DOHH2 (cell line): ENCODE results near the gene TSPO.

Experiments
- H3F3A ChIP-seq: fragments of 200-600 bp; sonication (generic), shearing (Covaris generic); 2 replicates; pipeline ENCODE4 v1.6.0; 2016; ENCODE audit warnings: antibody characterized with exemption, mild to moderate bottlenecking; ENCODE audit not compliant: control insufficient read depth, insufficient read depth
- H3K27ac ChIP-seq: fragments of 200-600 bp; sonication (generic); 2 replicates; pipeline ENCODE4 v1.5.1; 2014; ENCODE audit warnings: low read depth, mild to moderate bottlenecking, low read length, moderate library complexity
- H3K27me3 ChIP-seq: fragments of 200-600 bp; sonication (generic); 2 replicates; pipeline ENCODE4 v1.6.1; 2014; ENCODE audit warnings: mild to moderate bottlenecking, low read length, mixed read lengths; ENCODE audit not compliant: control insufficient read depth
- H3K36me3 ChIP-seq: fragments of 200-600 bp; sonication (generic); 2 replicates; pipeline ENCODE4 v1.6.1; 2014; ENCODE audit warnings: mild to moderate bottlenecking, low read length, moderate library complexity, mixed read lengths; ENCODE audit not compliant: control insufficient read depth
- H3K4me1 ChIP-seq: fragments of 200-600 bp; sonication (generic); 2 replicates; pipeline ENCODE4 v1.6.1; 2014; ENCODE audit warnings: mild to moderate bottlenecking, low read length, mixed read lengths; ENCODE audit not compliant: control insufficient read depth
- H3K4me2 ChIP-seq: fragments of 200-600 bp; sonication (generic); 2 replicates; pipeline ENCODE4 v1.6.0; 2014; ENCODE audit warnings: mild to moderate bottlenecking, low read length, moderate library complexity
- H3K4me3 ChIP-seq: fragments of 200-600 bp; sonication (generic); 2 replicates; pipeline ENCODE4 v1.5.1; 2014; ENCODE audit warnings: mild to moderate bottlenecking, low read length, mixed read lengths
- H3K79me2 ChIP-seq: fragments of 200-600 bp; sonication (generic); 2 replicates; pipeline ENCODE4 v1.6.1; 2014; ENCODE audit warnings: mild to moderate bottlenecking, low read length, mixed read lengths; ENCODE audit not compliant: control insufficient read depth
- H3K9me2 ChIP-seq: fragments of 200-600 bp; sonication (generic); replicated peaks from 2 replicates; pipeline ENCODE4 v1.6.1; 2014; ENCODE audit warnings: mild to moderate bottlenecking, low read length, mixed read lengths; ENCODE audit not compliant: control insufficient read depth
- H3K9me3 ChIP-seq: fragments of 200-600 bp; sonication (generic); 2 replicates; pipeline ENCODE4 v1.6.1; 2014; ENCODE audit warnings: antibody characterized with exemption, low read length, mixed read lengths; ENCODE audit not compliant: control insufficient read depth, insufficient read depth
- H4K20me1 ChIP-seq: fragments of 200-600 bp; sonication (generic); 2 replicates; pipeline ENCODE4 v1.6.0; 2014; ENCODE audit warnings: low read depth, mild to moderate bottlenecking, antibody characterized with exemption, low read length, moderate library complexity; ENCODE audit not compliant: control insufficient read depth, insufficient read depth
- EZH2phosphoT487 ChIP-seq: fragments of 200-600 bp; sonication (generic); IDR thresholded peaks from 2 replicates; pipeline ENCODE4 v1.6.1; 2017; ENCODE audit warnings: borderline replicate concordance, mild to moderate bottlenecking, antibody characterized with exemption, low read length, moderate library complexity, mixed read lengths
- TF ChIP-seq, protein P1 (sequence below): fragments of 200-600 bp; sonication (generic); IDR thresholded peaks from one replicate; pipeline ENCODE4 v1.5.1; 2014; ENCODE audit warnings: antibody characterized with exemption, mild to moderate bottlenecking, low read depth, low read length; ENCODE audit not compliant: poor library complexity, severe bottlenecking

TSPO gene

DNA sequence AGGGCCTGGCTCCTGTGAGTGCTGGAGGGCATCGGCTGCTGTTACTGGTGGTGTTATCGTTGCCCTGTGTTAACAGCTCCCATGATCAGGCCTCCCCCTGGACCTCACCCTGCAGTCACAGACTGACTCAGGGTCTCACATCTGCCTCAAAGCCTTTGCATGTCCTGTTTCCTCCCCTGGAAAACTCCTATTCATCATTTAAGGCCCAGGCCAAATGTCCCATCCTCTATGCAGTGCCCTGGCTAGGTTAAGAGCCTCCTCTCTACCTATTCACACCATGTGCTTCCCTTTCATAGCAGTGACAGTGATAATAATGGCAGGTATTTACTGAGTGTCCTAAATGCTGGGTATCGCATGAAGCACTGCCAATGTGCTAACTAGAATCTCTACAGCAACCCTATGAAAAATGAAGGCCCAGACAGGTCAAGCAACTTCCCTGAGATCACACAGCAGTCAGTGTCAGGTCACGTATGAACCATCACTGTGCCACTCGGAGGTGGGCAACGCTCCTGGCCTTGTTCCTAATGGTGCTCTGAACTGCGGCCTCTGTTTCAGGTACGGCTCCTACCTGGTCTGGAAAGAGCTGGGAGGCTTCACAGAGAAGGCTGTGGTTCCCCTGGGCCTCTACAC lies 9.3 kb downstream of the TSPO start:
- H3K79me2 ChIP-seq = no peaks in the 10 kb centered on the region
- no peak overlapping the region for H3K4me3 ChIP-seq
- H3K9me3 ChIP-seq = no peaks in the 10 kb centered on the region
- TF ChIP-seq, protein P1, sequence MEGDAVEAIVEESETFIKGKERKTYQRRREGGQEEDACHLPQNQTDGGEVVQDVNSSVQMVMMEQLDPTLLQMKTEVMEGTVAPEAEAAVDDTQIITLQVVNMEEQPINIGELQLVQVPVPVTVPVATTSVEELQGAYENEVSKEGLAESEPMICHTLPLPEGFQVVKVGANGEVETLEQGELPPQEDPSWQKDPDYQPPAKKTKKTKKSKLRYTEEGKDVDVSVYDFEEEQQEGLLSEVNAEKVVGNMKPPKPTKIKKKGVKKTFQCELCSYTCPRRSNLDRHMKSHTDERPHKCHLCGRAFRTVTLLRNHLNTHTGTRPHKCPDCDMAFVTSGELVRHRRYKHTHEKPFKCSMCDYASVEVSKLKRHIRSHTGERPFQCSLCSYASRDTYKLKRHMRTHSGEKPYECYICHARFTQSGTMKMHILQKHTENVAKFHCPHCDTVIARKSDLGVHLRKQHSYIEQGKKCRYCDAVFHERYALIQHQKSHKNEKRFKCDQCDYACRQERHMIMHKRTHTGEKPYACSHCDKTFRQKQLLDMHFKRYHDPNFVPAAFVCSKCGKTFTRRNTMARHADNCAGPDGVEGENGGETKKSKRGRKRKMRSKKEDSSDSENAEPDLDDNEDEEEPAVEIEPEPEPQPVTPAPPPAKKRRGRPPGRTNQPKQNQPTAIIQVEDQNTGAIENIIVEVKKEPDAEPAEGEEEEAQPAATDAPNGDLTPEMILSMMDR = no peak
- no peak for TF ChIP-seq EZH2phosphoT487
- H3K27ac ChIP-seq = no peak overlapping the region
- peaks cover 17% of the 10 kb centered on the region for H3K27me3 ChIP-seq
- H3F3A ChIP-seq = no peaks in the 10 kb centered on the region
- H4K20me1 ChIP-seq = no peaks in the 10 kb centered on the region
- no peaks in the 10 kb centered on the region for H3K9me2 ChIP-seq
- no peak overlapping the region for H3K4me2 ChIP-seq
- no peaks in the 10 kb centered on the region for H3K36me3 ChIP-seq
- H3K4me1 ChIP-seq = peaks cover 10% of the 10 kb centered on the region

DNA sequence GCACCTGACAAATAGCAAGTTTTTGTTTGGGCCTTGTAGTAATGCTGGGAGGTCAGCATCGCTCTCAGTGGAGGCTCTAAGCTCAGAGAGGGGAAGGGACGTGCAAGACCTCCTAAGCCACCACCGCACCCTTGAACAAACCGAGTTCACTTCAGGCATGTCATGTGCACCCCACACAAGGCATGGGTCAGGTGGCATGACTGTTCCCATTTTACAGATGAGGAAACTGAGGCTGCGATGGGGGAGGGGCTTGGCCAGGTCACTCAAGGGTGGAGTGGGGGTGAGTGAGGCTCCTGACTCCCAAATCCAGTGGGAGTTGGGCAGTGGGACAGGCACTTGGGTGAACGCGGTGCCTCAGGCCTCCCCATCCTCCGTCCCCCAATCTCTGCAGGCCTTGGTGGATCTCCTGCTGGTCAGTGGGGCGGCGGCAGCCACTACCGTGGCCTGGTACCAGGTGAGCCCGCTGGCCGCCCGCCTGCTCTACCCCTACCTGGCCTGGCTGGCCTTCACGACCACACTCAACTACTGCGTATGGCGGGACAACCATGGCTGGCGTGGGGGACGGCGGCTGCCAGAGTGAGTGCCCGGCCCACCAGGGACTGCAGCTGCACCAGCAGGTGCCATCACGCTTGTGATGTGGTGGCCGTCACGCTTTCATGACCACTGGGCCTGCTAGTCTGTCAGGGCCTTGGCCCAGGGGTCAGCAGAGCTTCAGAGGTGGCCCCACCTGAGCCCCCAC lies 11.2 kb downstream of the TSPO start:
- H3K4me1 ChIP-seq = peaks cover 10% of the 10 kb centered on the region
- TF ChIP-seq EZH2phosphoT487 = no peak
- TF ChIP-seq, protein P1 = no peak

DNA sequence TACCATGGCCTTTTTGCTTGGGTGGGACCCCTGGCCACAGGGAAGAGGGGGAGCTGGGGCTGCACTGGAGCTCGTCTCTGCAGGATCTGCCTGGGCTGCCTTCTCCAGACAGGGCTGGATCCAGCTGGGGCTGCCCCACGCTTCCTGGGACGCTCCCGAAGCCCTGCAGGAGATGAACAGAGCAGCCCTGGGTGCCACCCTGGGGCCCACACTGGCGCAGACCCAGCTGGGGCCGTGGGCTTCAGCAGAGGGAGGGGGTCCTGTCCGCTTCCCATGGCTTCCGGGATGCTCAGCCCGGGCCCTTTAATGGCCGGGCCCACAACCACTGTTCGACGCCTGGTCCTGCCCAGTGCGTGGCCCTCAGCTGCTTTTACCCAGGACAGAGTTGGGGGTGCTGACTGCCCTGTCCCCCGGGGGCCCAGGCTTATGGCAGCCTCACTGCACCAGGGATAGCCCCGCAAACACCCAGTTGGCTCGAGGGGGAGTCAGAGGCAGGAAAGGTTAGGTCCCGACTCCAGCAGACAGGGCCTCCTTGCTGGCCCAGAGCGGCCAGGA lies 12.0 kb downstream of the TSPO start:
- no peaks in the 10 kb centered on the region for H3K9me3 ChIP-seq
- no peaks in the 10 kb centered on the region for H4K20me1 ChIP-seq
- no peaks in the 10 kb centered on the region for H3K9me2 ChIP-seq
- H3F3A ChIP-seq = no peaks in the 10 kb centered on the region
- H3K27me3 ChIP-seq = peaks cover 17% of the 10 kb centered on the region
- H3K79me2 ChIP-seq = no peaks in the 10 kb centered on the region
- H3K27ac ChIP-seq = no peak overlapping the region
- TF ChIP-seq, protein P1 = no peak
- TF ChIP-seq EZH2phosphoT487 = no peak
- no peak overlapping the region for H3K4me3 ChIP-seq
- peak overlapping the region; percentile 37 for H3K4me2 ChIP-seq
- peaks cover 10% of the 10 kb centered on the region for H3K4me1 ChIP-seq
- peaks cover 8% of the 10 kb centered on the region for H3K36me3 ChIP-seq

More for the DNA sequence above, 11.2 kb downstream of the TSPO start:
- Histone ChIP-seq H3F3A (no peaks in the 10 kb centered on the region), H3K9me3 (no peaks in the 10 kb centered on the region), H3K79me2 (no peaks in the 10 kb centered on the region), H3K27ac (no peak overlapping the region), H4K20me1 (no peaks in the 10 kb centered on the region), H3K4me3 (no peak overlapping the region), H3K27me3 (peaks cover 17% of the 10 kb centered on the region), H3K4me2 (no peak overlapping the region), H3K36me3 (peaks cover 3% of the 10 kb centered on the region; the same call in 1 of the 2 replicates), H3K9me2 (no peaks in the 10 kb centered on the region)
